Activated CD4-positive, CD25-positive, alpha-beta regulatory T cell treated with anti-CD3 and anti-CD28 coated beads, Interleukin-2, amount 50 U/mL, for 72 hours (primary cell): Measurements from ENCODE around the gene TANK.
A peak's percentile ranks its signal among the peaks of the same experiment; 100 is the strongest.
"Not testable (repeated sequence)": the region's sequence is repeated elsewhere in the genome, so short reads cannot be mapped to it uniquely, and the experiment has no call there.

ENCODE experiments used
- DNase-seq: peaks from one replicate; pipeline ENCODE4 v3.0.0; 2021

TANK gene

GRCh38 chr2:161233858-161234431 is 73.7 kb downstream of the TANK start:
- no peak for DNase-seq

- DNase-seq = no peak
Observed at GRCh38 chr2:161234627-161235026, 74.4 kb downstream of the TANK start.

- DNase-seq = peak; percentile 43
Observed at GRCh38 chr2:161237392-161238264, 77.4 kb downstream of the TANK start.

GRCh38 chr2:161238265-161238559 is 78.0 kb downstream of the TANK start:
- DNase-seq = no peak

DNA sequence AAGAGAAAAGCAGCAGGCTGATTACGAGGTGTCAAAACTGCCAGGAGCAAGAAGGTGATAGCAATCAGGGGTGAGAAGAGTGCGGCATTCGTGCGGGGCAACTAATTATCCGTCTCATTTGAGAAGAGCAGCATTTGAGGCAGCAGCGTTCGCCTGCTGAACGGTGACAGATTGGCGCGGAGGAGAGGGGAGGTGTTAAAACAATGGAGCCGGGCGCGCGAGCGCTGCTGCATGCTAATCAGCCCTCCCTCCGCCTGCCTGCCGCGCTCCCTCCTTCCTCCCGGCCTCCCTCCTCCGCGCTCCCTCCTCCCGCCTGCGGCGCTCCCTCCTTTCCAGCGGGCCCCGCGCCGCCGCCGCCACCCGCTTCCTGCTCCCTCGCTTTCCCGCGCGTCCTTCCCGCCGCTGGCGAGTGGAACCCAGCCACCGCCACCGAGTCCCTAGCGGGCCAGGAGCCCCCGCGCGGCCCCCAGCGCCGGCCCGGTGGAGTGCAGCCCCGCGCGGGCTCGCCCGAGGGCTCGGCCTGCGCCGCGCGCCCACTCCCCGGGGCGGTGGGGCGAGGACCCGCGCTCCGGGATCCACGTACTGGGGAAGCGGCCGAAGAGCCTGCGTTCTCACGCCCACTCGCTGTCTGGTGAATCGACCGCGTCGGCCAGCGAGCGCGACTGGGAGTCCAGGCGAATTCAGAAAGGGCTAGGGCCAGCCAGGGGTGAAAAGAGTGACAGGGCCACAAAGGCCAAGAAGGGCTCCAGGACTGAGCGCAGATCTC is 78.5 kb downstream of the TANK start:
- DNase-seq = peak; percentile 63

DNA sequence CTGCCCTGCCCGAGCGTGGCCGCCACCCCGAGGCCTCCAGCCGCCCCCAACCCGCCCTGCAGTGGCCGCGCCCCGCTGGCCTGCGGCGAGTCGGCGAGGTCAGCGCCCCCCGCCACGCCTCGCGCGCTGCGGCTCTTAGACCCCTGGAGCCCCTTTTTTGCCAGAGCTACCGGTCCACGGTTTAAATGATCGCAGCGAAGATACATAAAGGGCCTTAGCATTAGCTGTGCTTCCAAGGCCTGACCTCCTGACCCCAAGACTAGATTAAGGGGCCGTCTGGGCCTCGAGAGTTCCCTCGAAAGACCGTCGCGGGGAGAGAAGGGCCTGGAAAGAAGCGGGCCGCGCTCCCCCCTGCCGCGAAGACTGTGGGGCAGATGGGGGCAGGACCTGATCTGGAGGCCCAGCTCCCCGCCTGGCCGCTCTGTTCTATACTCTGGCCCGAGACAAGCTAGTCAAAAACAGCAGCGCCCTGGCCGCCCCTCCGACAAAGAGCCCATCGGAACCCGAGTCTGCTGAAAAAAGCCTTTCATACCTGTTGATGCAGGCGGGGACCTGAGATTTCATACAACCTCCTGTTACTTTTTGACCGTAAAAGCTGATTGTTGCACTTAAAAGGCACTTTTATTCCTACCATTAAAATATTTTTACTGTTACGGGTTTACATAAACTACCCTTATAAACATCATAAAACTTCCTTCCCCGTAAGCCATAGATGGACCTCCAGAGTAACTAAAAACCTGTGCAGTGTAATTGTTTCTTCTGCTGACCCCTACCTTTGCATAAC is 79.3 kb downstream of the TANK start:
- DNase-seq = no peak

GRCh38 chr2:161241894-161242293 is 81.7 kb downstream of the TANK start:
- DNase-seq = no peak

DNA sequence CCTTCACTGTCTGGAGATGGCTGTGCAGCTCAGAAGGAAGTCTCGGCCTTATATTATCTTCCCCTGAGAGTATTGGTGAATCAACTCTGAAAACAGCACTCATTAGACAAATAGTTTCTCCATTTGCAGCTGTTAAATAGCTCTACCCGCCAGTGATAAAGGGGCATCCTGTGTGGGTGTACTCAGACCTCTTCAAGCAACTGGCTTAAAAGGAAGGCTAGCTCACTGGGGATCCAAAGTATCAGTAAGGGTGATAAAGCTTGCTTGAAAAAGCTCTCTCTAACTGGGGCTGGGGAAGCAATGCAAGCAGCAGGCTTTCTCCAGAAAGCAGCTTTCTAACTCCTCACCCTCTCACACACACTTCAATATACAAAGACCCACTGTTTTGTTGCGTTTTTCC is 83.1 kb downstream of the TANK start:
- no peak for DNase-seq

- DNase-seq = no peak
Observed at GRCh38 chr2:161243905-161244304, 83.7 kb downstream of the TANK start.

- peak; percentile 47 for DNase-seq
Observed at GRCh38 chr2:161244387-161245260, 84.4 kb downstream of the TANK start.

GRCh38 chr2:161245261-161245553 is 85.0 kb downstream of the TANK start:
- DNase-seq = no peak

DNA sequence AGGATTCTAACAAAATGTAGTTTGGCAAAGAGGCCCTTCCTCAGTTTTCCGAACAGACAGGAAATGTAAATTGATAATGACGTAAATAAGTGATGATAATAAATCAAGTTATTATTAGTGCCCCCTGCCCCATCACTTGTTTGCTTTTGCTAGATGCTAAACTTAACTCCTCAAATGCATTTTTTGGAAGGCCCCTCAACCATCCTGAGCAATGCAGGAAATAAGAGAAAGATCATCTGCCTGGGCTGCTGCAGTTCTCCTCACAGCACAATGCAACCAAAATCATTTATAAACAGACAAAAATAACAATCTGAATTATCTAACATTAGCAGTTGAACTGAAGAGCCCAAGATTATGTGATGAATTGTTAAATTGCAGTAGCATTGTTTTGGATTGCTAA is 85.4 kb downstream of the TANK start:
- no peak for DNase-seq

DNA sequence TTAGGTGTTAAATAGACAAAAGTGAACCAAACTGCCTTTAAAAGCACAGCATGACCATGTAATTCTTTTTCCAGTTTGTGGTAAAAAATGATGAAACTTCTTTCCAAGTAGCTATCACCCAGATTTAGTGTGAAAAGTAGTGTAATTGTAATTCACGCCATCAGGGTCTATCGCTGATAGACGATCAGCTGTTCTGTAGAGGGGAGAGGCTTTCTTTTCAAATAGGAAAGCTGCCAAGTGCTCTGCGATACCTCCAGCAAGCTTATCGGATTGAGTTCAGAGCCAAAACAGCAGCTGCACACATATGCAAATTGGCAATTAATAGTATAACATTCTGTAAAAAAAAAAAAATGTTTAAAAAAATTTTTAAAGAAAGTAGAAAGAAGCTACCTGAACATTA is 86.1 kb downstream of the TANK start:
- no peak for DNase-seq

GRCh38 chr2:161250864-161251436 is 90.7 kb downstream of the TANK start:
- no peak for DNase-seq

DNA sequence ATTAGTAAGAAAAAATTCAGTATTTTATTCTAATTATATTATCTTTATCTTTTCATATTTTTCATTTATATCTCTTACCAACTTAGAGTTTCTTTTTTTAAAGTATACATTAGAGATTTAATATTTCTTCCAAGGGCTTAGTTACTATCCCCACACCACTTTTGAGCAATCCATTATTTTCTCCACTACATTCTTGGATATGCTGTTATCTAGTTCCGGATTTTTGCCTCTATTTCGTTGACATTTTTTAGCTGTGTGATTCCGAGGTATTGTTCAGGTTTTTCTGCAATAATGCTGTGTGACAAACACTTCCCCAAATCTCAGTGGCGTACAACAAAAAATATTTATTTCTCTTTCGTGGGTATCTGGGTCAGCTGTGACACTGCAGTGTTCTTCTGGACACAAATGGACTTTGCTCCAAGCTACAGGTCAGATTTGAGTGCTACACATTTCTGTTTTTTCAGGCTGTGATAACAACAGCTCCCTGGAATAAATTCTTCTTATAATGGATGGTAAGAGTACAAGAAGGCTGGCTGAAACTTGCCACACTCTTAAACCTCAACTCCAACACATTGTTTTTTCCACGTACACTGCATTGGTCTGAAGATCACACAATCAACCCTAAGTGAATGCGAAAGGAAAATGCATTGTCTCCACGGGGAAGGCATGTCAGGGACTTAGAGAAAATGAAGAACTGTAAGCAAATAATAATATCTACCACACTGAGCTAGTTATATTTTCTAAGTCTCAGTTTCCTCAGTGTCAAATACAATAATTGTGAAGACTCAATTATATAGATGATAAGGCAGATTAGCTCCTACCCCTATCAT is 97.1 kb downstream of the TANK start:
- no peak for DNase-seq

DNA sequence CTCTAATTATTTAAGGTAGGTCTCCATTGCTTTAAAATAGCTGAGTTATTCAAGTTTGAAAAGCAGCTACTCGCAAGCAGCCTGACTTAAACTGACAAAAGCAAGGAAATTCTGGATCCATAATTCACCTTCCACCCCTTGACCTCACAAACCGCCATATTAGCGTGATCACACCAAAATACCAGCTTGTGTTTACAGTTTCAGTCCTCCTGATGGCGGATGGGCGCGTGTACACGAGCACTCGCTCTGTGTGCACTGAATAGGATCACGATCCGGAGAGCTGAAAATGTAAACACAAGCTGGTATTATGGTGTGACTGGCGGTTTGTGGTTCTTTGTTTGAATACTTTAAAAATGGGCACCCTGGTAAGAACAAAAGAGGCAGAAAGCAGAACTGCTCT is 105.6 kb downstream of the TANK start:
- DNase-seq = no peak

DNA sequence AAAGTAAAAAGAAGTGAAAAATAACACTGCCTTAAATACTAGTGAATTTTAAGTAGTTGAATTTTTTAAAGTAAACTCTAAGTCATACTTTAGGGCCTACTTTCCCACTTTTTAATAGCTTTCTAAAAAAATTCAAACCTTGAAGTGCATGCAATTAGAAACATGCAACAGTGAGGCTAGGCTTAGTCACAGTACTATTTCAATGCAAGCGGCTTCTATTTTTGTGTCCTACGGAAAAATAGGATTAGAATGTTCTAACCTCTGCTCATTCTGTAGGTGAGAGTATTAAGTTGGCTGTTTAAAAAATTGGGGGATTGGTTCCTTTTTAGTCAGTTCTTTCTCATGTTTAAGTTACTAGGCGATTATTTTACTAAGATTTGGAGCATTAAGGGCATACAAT is 108.9 kb downstream of the TANK start:
- no peak for DNase-seq

DNA sequence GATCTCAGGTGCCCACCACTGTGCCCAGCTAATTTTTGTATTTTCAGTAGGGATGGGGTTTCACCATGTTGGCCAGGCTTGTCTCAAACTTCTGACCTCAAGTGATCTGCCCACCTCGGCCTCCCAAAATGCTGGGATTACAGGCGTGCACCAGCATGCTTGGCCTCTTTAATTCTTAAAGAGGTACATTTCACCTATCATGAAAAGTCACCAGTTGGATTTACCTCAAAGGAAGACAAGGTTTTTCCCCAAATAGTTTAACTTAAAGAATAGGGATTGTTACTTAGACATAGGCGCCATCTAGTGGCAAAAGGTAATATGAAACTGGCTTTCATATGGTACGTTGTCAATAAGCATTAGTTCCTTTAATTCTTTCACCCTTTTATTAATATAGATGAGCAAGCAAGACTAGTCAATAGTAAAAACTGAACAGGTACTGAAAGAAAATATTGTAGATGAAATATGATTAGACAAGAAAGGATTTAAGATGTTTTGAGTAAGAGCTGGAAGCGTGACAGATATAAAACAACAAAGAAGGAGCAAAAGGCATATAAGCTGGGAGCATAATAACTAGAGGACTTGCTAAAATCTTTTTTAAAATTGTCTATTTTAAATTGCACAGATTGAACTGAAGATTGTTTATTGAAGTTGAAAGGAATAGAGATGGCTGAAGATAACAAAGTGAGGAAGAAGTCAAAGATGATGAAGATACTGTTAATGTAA is 113.0 kb downstream of the TANK start:
- no peak for DNase-seq

GRCh38 chr2:161278564-161279229 is 118.5 kb downstream of the TANK start:
- DNase-seq = not testable (repeated sequence)
